Kidney (tissue), 14 donors: ENCODE data around the gene NRF1. TPM values are rescaled to one million over a fixed set of nuclear protein-coding genes. Genes with fewer than 3 reads are reported as not detected.

Experiments used
- DNase-seq, 5 donors: peaks; one replicate each; pipeline ENCODE4 v3.0.0-alpha.2; 2013 to 2020
- FAIRE-seq: peaks from 2 replicates; lab custom pipeline; 2012; peaks lifted over from hg19 to GRCh38; lab: Jason Lieb, UNC
- H3K27ac ChIP-seq, 2 donors: one replicate each; pipeline ENCODE4 v1.7.0; 2013; ENCODE audit warnings: low read depth in 2 of 2, low read length in 2 of 2, inconsistent platforms in 1 of 2
- H3K27me3 ChIP-seq: one replicate; pipeline ENCODE4 v1.7.1; 2013; ENCODE audit warnings: low read length, inconsistent platforms; ENCODE audit not compliant: control insufficient read depth, insufficient read depth
- H3K36me3 ChIP-seq, 3 donors: one replicate each; pipeline versions ENCODE4 v1.7.0 to v1.7.1; 2013; ENCODE audit warnings: low read length in 3 of 3, control low read depth in 1 of 3, inconsistent platforms in 1 of 3; ENCODE audit not compliant: insufficient read depth in 3 of 3, control insufficient read depth in 2 of 3
- H3K4me1 ChIP-seq, 3 donors: one replicate each; pipeline versions ENCODE4 v1.7.0 to v1.7.1; 2013; ENCODE audit warnings: low read length in 3 of 3, inconsistent platforms in 1 of 3, low read depth in 1 of 3; ENCODE audit not compliant: control insufficient read depth in 2 of 3, insufficient read depth in 2 of 3
- H3K4me3 ChIP-seq, 3 donors: one replicate each; pipeline versions ENCODE4 v1.7.0 to v1.8.1; 2013; ENCODE audit warnings: low read length in 3 of 3, control low read depth in 1 of 3, inconsistent platforms in 1 of 3
- H3K9ac ChIP-seq, 3 donors: one replicate each; pipeline versions ENCODE4 v1.7.0 to v1.7.1; 2013; ENCODE audit warnings: low read length in 3 of 3, control low read depth in 1 of 3, inconsistent platforms in 1 of 3
- H3K9me3 ChIP-seq, 3 donors: one replicate each; pipeline versions ENCODE4 v1.7.0 to v1.7.1; 2013; ENCODE audit warnings: low read length in 3 of 3, control low read depth in 1 of 3, inconsistent platforms in 1 of 3; ENCODE audit not compliant: control insufficient read depth in 2 of 3, insufficient read depth in 1 of 3
- intact Hi-C: fragments of 100-400 bp; cut with DNase I; formaldehyde crosslinking; loops from one replicate; pipeline ENCODE4 v1.11.1; 2022
- polyA plus RNA-seq: library from polyadenylated mRNA; stranded (reverse); fragments of 350-450 nt; fragmentation: Illumina TruSeq; extraction: RNeasy Lipid Tissue Mini Kit (QIAGEN cat#74804); gene quantifications from one replicate; pipeline ENCODE4 v1.2.3, GENCODE V29; 2014; ENCODE audit warnings: low read depth, low replicate concordance; ENCODE audit not compliant: insufficient read depth
- total RNA-seq: library from RNA; stranded (reverse); fragmentation: NEBNext Ultra II Directional; extraction: Animal tissue kit (Norgen Biotek cat#: 25700); gene quantifications from one replicate; pipeline ENCODE4 v1.2.1, GENCODE V29; 2021
- TF ChIP-seq, protein P1 (sequence below): IDR thresholded peaks from 3 replicates; pipeline ENCODE4 v1.5.1; 2012; ENCODE audit warnings: mild to moderate bottlenecking, moderate library complexity, borderline replicate concordance; ENCODE audit not compliant: insufficient read depth; ENCODE audit errors: extremely low read depth
- donor health status: control.
- donor health status: control.
- donor health status: control.
- donor health status: control.
- donor health status: control.
- donor health status: DM: yes; HTN: yes; CAD: no.
- donor health status: Normal renal cell carcinoma (clear cell type).

The NRF1 gene
- total and polyA plus RNA-seq, 2 donors from 2014 or later, result 8.8 to 19.4 TPM

DNA sequence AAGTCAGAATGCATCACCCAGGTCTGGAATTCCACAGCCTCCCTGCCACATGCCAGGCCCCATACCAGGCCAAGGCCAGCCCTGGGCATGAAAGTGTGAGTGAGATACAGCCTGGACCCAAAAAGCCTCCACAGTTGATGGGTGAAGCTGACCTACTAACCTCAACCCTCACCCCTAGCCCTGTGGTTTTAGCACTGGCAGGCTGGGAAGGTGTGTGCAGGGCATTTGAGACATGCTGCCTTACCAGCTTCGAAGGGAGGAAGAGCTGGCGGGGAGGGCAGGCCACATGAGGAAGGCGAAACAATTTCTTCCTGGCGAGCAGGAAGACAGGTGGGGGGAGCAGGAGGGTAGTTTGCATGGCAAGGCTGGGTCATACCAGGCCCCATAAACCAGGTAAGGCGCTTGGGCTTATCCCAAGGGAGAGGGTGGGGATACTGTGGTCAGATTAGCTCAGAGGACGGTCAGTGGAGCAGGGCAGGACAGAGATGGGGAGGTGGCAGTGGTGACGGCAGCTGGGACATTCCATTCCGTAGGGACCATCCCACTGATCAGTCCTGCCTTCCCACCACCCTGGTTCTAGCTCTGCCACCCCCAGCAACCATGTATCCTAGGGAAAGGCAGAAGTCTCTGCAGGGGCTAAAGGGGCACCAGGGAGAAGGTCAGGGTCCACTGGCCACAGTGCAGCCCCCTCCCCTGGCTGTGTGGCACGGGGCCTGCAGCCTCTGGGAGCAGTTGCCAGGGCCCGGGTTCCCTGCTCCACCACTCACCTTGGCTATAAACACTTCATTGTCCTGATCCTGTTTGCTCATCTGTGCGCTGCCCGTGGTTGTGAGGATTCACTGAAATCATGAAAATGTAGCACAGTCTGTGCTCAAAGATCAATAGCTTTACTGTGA lies 155.8 kb downstream of the NRF1 start:
- intact Hi-C loops, result no loop called here
- FAIRE-seq (no peak), DNase-seq (no peak)

DNA sequence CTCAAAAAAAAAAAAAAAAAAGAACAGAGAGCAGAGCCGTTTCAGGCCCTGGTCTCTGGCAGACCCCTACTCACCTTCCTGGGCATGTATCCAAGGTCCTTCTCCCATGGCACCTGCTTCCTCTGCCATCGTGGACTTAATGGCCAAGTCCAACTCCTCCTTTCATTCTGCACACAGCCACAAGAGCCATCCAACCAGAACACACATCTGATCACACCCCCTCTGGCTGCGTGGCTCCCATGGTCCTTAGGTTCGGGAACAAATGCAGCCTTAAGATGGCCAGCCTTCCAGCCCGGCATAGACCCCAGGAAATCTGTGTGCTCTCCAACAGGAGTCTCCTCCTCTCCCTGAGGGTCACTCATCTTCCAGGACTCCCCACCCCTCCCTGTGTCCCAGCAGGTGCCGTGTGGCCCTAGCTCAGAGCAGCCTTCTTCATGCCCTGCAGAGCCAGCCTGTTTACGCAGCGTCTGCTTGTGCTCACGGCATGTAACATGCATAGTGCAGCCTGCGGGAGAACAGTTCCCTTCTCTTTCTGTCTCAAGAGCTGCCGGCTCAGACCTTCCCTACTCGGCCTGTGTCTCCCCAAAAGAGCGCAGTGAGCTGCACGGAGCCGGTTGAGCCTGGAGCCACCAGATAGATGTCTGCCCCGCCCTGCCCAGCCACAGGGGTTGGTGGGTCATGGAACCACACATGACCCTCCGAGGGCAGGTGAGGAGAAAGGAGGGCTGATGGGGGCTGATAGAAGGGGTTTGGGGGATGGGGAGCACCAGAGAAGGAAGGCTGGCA lies 157.3 kb downstream of the NRF1 start:
- H3K27me3 ChIP-seq, result no peaks in the 10 kb centered on the region
- no peak for DNase-seq
- FAIRE-seq, result no peak
- no peaks in the 10 kb centered on the region for H3K36me3 ChIP-seq
- no peak overlapping the region for H3K4me3 ChIP-seq
- H3K27ac ChIP-seq, result no peak overlapping the region
- intact Hi-C loops, result no loop called here
- H3K9me3 ChIP-seq, result no peaks in the 10 kb centered on the region
- TF ChIP-seq, protein P1, sequence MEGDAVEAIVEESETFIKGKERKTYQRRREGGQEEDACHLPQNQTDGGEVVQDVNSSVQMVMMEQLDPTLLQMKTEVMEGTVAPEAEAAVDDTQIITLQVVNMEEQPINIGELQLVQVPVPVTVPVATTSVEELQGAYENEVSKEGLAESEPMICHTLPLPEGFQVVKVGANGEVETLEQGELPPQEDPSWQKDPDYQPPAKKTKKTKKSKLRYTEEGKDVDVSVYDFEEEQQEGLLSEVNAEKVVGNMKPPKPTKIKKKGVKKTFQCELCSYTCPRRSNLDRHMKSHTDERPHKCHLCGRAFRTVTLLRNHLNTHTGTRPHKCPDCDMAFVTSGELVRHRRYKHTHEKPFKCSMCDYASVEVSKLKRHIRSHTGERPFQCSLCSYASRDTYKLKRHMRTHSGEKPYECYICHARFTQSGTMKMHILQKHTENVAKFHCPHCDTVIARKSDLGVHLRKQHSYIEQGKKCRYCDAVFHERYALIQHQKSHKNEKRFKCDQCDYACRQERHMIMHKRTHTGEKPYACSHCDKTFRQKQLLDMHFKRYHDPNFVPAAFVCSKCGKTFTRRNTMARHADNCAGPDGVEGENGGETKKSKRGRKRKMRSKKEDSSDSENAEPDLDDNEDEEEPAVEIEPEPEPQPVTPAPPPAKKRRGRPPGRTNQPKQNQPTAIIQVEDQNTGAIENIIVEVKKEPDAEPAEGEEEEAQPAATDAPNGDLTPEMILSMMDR, result no peak
- no peaks in the 10 kb centered on the region for H3K4me1 ChIP-seq
- H3K9ac ChIP-seq, result no peak overlapping the region

More for the DNA sequence above, 155.8 kb downstream of the NRF1 start:
- Histone ChIP-seq H3K4me3 (no peak overlapping the region), H3K9me3 (no peaks in the 10 kb centered on the region), H3K9ac (no peak overlapping the region), H3K27ac (no peak overlapping the region), H3K36me3 (no peaks in the 10 kb centered on the region), H3K27me3 (no peaks in the 10 kb centered on the region), H3K4me1 (no peaks in the 10 kb centered on the region)
- TF ChIP-seq, protein P1, result no peak

DNA sequence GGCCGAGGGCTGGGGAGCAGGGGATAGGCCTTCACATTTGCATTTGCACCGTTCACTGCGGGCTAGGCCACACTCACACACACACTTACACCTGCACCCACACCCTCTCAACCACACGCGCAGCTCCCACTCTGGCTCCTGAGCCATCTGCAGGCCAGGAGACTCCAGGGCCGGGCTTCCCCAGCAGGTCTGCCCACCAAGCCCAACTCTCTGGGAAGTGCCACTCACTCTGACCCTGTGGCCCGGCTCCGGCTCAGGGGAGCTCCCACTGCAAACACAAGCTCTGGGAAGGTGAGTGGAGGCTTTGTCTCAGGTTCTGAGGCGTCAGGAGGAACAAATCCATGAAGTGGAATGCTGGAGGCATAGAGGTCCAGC lies 157.9 kb downstream of the NRF1 start:
- FAIRE-seq, result no peak
- DNase-seq, result no peak
- TF ChIP-seq, protein P1, result no peak
- Histone ChIP-seq H3K27ac (no peak overlapping the region), H3K27me3 (no peaks in the 10 kb centered on the region), H3K9me3 (no peaks in the 10 kb centered on the region), H3K4me1 (no peaks in the 10 kb centered on the region), H3K4me3 (no peak overlapping the region), H3K9ac (no peak overlapping the region), H3K36me3 (no peaks in the 10 kb centered on the region)
- intact Hi-C loops, result no loop called here
